Upper lobe of left lung (tissue), 6 donors: ENCODE measurements around the gene CRY1. TPM values are rescaled to one million over a fixed set of nuclear protein-coding genes. Genes with fewer than 3 reads are reported as not detected.

Experiments
- ATAC-seq, 2 donors: fragments of 200-7000 bp; cut with Tn5 transposase; one replicate each; pipeline ENCODE4 v1.9.1; 2022; ENCODE audit warnings: mild to moderate bottlenecking in 2 of 2, moderate library complexity in 2 of 2; ENCODE audit not compliant: low FRiP score in 2 of 2
- DNase-seq, 2 donors: peaks; one replicate each; pipeline ENCODE4 v3.0.0-alpha.2; 2019 to 2020
- H3K27ac ChIP-seq, 4 donors: fragments of 200-600 bp; sonication (generic); one replicate each; pipeline ENCODE4 v1.5.1; 2016 to 2019
- H3K27me3 ChIP-seq, 4 donors: fragments of 200-600 bp; sonication (generic); one replicate each; pipeline ENCODE4 v1.5.1; 2017 to 2019
- H3K36me3 ChIP-seq, 4 donors: fragments of 200-600 bp; sonication (generic); one replicate each; pipeline ENCODE4 v1.5.1; 2016 to 2019
- H3K4me1 ChIP-seq, 4 donors: fragments of 200-600 bp; sonication (generic); one replicate each; pipeline ENCODE4 v1.5.1; 2018 to 2019
- H3K4me3 ChIP-seq, 4 donors: fragments of 200-600 bp; sonication (generic); one replicate each; pipeline ENCODE4 v1.5.1; 2017 to 2019; ENCODE audit warnings: mild to moderate bottlenecking in 2 of 4, moderate library complexity in 1 of 4
- H3K9me3 ChIP-seq, 4 donors: fragments of 200-600 bp; sonication (generic); one replicate each; pipeline ENCODE4 v1.5.1; 2018 to 2019
- EP300 ChIP-seq, 4 donors: sonication (generic); formaldehyde crosslinking; IDR thresholded peaks; one replicate each; pipeline ENCODE4 v1.5.1; 2017; ENCODE audit warnings: antibody characterized with exemption in 4 of 4, control low read depth in 2 of 4
- POLR2A ChIP-seq, 4 donors: fragments of 450-650 bp; IDR thresholded peaks; one replicate each; pipeline ENCODE4 v1.5.1; 2016 to 2017; ENCODE audit warnings: antibody characterized with exemption in 4 of 4, mild to moderate bottlenecking in 2 of 4
- POLR2AphosphoS5 ChIP-seq, 2 donors: sonication (generic); formaldehyde crosslinking; IDR thresholded peaks; one replicate each; pipeline ENCODE4 v1.5.1; 2017; ENCODE audit warnings: antibody characterized with exemption in 2 of 2
- WGBS, 2 donors: methylation state at CpG; one replicate each; pipeline ENCODE4 v1.1.5; 2017 to 2018; 5-methylcytosine and 5-hydroxymethylcytosine counted together
- total RNA-seq, 6 donors: library from RNA; depleted of rRNA in 4 of 6; stranded (reverse); fragments of >200 nt in 4 of 6; gene quantifications; one replicate each; pipeline versions ENCODE4 v1.1.0 to v1.2.1, GENCODE V29; 2016 to 2021
- TF ChIP-seq, protein P1 (sequence below), 6 experiments: fragments of 450-650 bp in 4 of 6; fragments of 200-600 bp in 2 of 6; sonication (generic) in 2 of 6; IDR thresholded peaks; one replicate each; pipeline ENCODE4 v1.5.1; 2016 to 2019; ENCODE audit warnings: antibody characterized with exemption in 6 of 6
- donor health status: DM: no; HTN: no; CAD: no; lungs with moderate emphysema.
- donor health status: DM: no; HTN: yes; CAD: no; lungs with severe emphysema.

Gene CRY1
- total RNA-seq, 6 donors from 2014 or later, result 16.6 to 56.6 (median 42.0) TPM

DNA sequence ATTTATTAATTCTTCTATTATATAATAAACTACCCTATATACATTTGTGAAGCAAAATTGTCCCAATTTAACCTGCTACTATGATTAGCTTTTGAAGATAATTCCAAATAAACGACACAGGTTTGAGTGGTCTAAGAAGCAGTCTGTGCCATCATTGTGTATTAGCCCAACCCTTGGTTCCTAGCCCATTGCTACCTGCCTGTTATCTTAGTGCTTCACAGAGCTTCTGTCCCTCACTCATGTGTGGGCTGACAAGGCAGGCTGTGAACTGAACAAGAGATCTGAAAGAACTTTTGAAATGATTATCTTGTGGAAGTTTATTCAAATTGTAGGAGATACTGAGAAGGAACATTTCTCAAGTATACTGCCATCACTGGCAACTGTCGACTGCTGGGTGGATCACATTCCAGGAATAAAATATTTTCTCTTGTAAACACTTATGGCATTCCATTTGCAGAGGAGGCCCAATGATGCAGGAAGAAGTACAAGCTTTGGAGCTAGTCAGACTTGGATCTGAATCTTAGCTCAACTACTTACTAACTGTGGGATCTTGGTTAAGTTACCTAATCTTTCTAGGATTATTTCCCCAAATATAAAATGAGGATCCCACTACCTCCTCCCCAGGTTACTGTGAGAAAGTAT is 98.6 kb downstream of the CRY1 start:
- Histone ChIP-seq H3K36me3 (peaks cover 0 to 31% (median 10%) of the 10 kb centered on the region in 4 donors), H3K4me1 (peaks cover 0 to 10% (median 0%) of the 10 kb centered on the region in 4 donors), H3K9me3 (no peaks in the 10 kb centered on the region), H3K27me3 (no peaks in the 10 kb centered on the region), H3K27ac (peak overlapping the region in 2 of 4 donors; percentile 34 to 46), H3K4me3 (no peak overlapping the region)
- TF ChIP-seq POLR2A (IDR thresholded peaks at IDR 0.05) (no peak), POLR2AphosphoS5 (IDR thresholded peaks at IDR 0.05) (no peak), EP300 (IDR thresholded peaks at IDR 0.05) (no peak)
- TF ChIP-seq, protein P1, sequence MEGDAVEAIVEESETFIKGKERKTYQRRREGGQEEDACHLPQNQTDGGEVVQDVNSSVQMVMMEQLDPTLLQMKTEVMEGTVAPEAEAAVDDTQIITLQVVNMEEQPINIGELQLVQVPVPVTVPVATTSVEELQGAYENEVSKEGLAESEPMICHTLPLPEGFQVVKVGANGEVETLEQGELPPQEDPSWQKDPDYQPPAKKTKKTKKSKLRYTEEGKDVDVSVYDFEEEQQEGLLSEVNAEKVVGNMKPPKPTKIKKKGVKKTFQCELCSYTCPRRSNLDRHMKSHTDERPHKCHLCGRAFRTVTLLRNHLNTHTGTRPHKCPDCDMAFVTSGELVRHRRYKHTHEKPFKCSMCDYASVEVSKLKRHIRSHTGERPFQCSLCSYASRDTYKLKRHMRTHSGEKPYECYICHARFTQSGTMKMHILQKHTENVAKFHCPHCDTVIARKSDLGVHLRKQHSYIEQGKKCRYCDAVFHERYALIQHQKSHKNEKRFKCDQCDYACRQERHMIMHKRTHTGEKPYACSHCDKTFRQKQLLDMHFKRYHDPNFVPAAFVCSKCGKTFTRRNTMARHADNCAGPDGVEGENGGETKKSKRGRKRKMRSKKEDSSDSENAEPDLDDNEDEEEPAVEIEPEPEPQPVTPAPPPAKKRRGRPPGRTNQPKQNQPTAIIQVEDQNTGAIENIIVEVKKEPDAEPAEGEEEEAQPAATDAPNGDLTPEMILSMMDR (IDR thresholded peaks at IDR 0.05), result no peak
- DNase-seq, result no peak
- peak; percentile 40 to 75 for ATAC-seq
- 45 to 62% methylated on average over 2 of the region's 2 CpGs for WGBS, 2 donors

GRCh38 chr12:106987846-106988245 is 105.5 kb downstream of the CRY1 start:
- ATAC-seq (no peak), DNase-seq (no peak)
- 66 to 69% methylated on average over 6 of the region's 6 CpGs for WGBS, 2 donors
- Histone ChIP-seq H3K36me3 (no peaks in the 10 kb centered on the region), H3K27me3 (no peaks in the 10 kb centered on the region), H3K27ac (peak overlapping the region in 3 of 4 donors; percentile 90 to 93 (median 91)), H3K4me3 (no peak overlapping the region), H3K4me1 (peaks cover 16 to 22% (median 18%) of the 10 kb centered on the region in 4 donors), H3K9me3 (no peaks in the 10 kb centered on the region)
- TF ChIP-seq EP300 (IDR thresholded peaks at IDR 0.05) (no peak), POLR2AphosphoS5 (IDR thresholded peaks at IDR 0.05) (no peak), POLR2A (IDR thresholded peaks at IDR 0.05) (no peak)
- TF ChIP-seq, protein P1 (IDR thresholded peaks at IDR 0.05), result no peak

GRCh38 chr12:106986625-106987389 is 106.5 kb downstream of the CRY1 start, which contains the start of gene MTERF2:
Gene MTERF2, minus strand, starts transcription at chr12:106987146. Its CDS starts 8,432 bp downstream, at chr12:106978714.
- peak; percentile 99 for ATAC-seq
- DNase-seq, result peak; percentile 93 to 95
- H3K36me3 ChIP-seq, result no peaks in the 10 kb centered on the region
- TF ChIP-seq, protein P1 (IDR thresholded peaks at IDR 0.05), result peak in 1 of 6 experiments; percentile 19
- TF ChIP-seq EP300 (IDR thresholded peaks at IDR 0.05) (no peak), POLR2AphosphoS5 (IDR thresholded peaks at IDR 0.05) (peak; percentile 48 to 86), POLR2A (IDR thresholded peaks at IDR 0.05) (peak in 3 of 4 donors; percentile 46 to 79 (median 75))
- no peaks in the 10 kb centered on the region for H3K27me3 ChIP-seq
- 0% methylated on average over 9 to 45 of the region's 50 CpGs for WGBS, 2 donors
- peaks cover 16 to 22% (median 18%) of the 10 kb centered on the region in 4 donors for H3K4me1 ChIP-seq
- no peaks in the 10 kb centered on the region for H3K9me3 ChIP-seq
- peak within 1 kb of the TSS; percentile 34 to 77 (median 68) for H3K4me3 ChIP-seq
- peak within 1 kb of the TSS; percentile 89 to 93 (median 90) for H3K27ac ChIP-seq

- H3K36me3 ChIP-seq, result no peaks in the 10 kb centered on the region
- 26 to 34% methylated on average over 4 of the region's 4 CpGs for WGBS, 2 donors
- peak overlapping the region; percentile 34 to 77 (median 68) for H3K4me3 ChIP-seq
- DNase-seq, result no peak
- TF ChIP-seq EP300 (IDR thresholded peaks at IDR 0.05) (no peak), POLR2A (IDR thresholded peaks at IDR 0.05) (no peak), POLR2AphosphoS5 (IDR thresholded peaks at IDR 0.05) (no peak)
- TF ChIP-seq, protein P1 (IDR thresholded peaks at IDR 0.05), result no peak
- H3K4me1 ChIP-seq, result peaks cover 16 to 22% (median 18%) of the 10 kb centered on the region in 4 donors
- H3K27ac ChIP-seq, result peak overlapping the region in 3 of 4 donors; percentile 89 to 93 (median 91)
- ATAC-seq, result no peak
- H3K27me3 ChIP-seq, result no peaks in the 10 kb centered on the region
- no peaks in the 10 kb centered on the region for H3K9me3 ChIP-seq
These were observed 107.2 kb downstream of the CRY1 start for GRCh38 chr12:106986135-106986534.
